Measurements from ENCODE around the gene TMEM209.

DNA sequence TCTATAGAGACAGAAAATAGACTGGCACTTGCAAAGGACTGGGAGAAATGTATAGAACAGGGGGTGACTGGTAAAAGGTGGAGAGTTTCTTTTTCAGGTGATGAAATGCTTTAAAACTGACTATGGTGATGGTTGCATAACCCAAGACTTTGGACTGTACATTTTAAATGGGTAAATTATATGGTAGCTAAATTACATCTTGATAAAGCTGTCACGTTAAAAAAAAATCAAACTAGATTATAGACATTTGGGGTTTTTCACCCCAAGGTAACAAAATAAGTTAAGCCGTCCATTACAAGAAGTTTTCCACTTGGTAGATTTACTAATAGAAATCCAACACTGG, 24.0 kb downstream of the TMEM209 start:
- TF ChIP-seq ZNF416 (tag by site-specific recombination; IDR thresholded peaks at IDR 0.05) (no peak), SETDB1 (IDR thresholded peaks at IDR 0.05; ENCODE audit: insufficient read length, low read length) (no peak), ZNF138 (tag by site-specific recombination; IDR thresholded peaks at IDR 0.05; ENCODE audit: borderline replicate concordance) (no peak)
